Measurements from ENCODE around the gene TPO.

- TF ChIP-seq CTCF (conservative IDR thresholded peaks at IDR 0.05 in 1 of 2, IDR thresholded peaks at IDR 0.05 in 1 of 2; ENCODE audit: extremely low read depth in 1 of 2, insufficient read depth in 1 of 2, low read depth in 1 of 2, low read length in 2 of 2) (no peak), EZH2 (IDR thresholded peaks at IDR 0.05; ENCODE audit: borderline replicate concordance, low read length) (no peak)
Measured at GRCh38 chr2:1421731-1422130, 8.5 kb downstream of the TPO start.

Measured in mammary epithelial cell (primary cell).